PC-9 (cell line): Measurements from ENCODE around the gene LRMDA. TPM values are rescaled to one million over a fixed set of nuclear protein-coding genes. Genes with fewer than 3 reads are reported as not detected.

Experiments used
- BruUV-seq: library from RNA; stranded (reverse); fragments of 400-500 nt; replicated peaks from 2 replicates; lab custom pipeline; 2021; lab: Mats Ljungman, UMichigan
- CTCF ChIA-PET: fragments of 300-600 bp; sonication (Branson Sonifier 250); formaldehyde crosslinking; loops from one replicate; lab custom pipeline; 2022; ENCODE audit warnings: antibody characterized with exemption; lab: Charles Lee
- POLR2A ChIA-PET: fragments of 300-600 bp; sonication (Branson Sonifier 250); formaldehyde crosslinking; loops from one replicate; lab custom pipeline; 2022; ENCODE audit warnings: antibody characterized with exemption; ENCODE audit not compliant: unreplicated experiment; lab: Charles Lee
- DNase-seq, 2 experiments: peaks; one replicate each; pipeline versions ENCODE4 v3.0.0 to v3.0.0-alpha.2; 2015 to 2022; ENCODE audit warnings: mixed read lengths in 1 of 2
- H2AFZ ChIP-seq: fragments of 200-600 bp; sonication (generic); 2 replicates; pipeline ENCODE4 v1.8.1; 2017; ENCODE audit warnings: antibody characterized with exemption
- H3F3A ChIP-seq: fragments of 200-600 bp; sonication (generic); 2 replicates; pipeline ENCODE4 v1.8.1; 2017; ENCODE audit warnings: antibody characterized with exemption, mild to moderate bottlenecking, low read depth; ENCODE audit not compliant: insufficient read depth
- H3K27ac ChIP-seq: fragments of 200-600 bp; sonication (generic); 2 replicates; pipeline ENCODE4 v1.6.1; 2016; ENCODE audit warnings: mixed run types
- H3K27me3 ChIP-seq: fragments of 200-600 bp; sonication (generic); 2 replicates; pipeline ENCODE4 v1.6.1; 2016; ENCODE audit warnings: low read depth, mixed run types; ENCODE audit not compliant: insufficient read depth
- H3K36me3 ChIP-seq: fragments of 200-600 bp; sonication (generic); 2 replicates; pipeline ENCODE4 v1.6.1; 2016; ENCODE audit warnings: low read depth, mixed run types
- H3K4me1 ChIP-seq: fragments of 200-600 bp; sonication (generic); replicated peaks from 2 replicates; pipeline ENCODE4 v1.6.1; 2016; ENCODE audit warnings: mixed run types; ENCODE audit not compliant: insufficient read depth
- H3K4me2 ChIP-seq: fragments of 200-600 bp; sonication (generic); 2 replicates; pipeline ENCODE4 v1.6.1; 2017; ENCODE audit warnings: mixed run types
- H3K4me3 ChIP-seq: fragments of 200-600 bp; sonication (generic); 2 replicates; pipeline ENCODE4 v1.6.1; 2016; ENCODE audit warnings: mixed run types
- H3K79me2 ChIP-seq: fragments of 200-600 bp; sonication (generic); 2 replicates; pipeline ENCODE4 v1.6.1; 2017; ENCODE audit warnings: low read depth, mixed run types
- H3K9me2 ChIP-seq: fragments of 200-600 bp; sonication (generic); 2 replicates; pipeline ENCODE4 v1.8.1; 2017; ENCODE audit warnings: mild to moderate bottlenecking; ENCODE audit not compliant: insufficient read depth
- H3K9me3 ChIP-seq: fragments of 200-600 bp; sonication (generic); 2 replicates; pipeline ENCODE4 v1.8.1; 2016; ENCODE audit warnings: low read depth; ENCODE audit not compliant: insufficient read depth
- H4K20me1 ChIP-seq: fragments of 200-600 bp; sonication (generic); 2 replicates; pipeline ENCODE4 v1.8.1; 2017; ENCODE audit not compliant: insufficient read depth
- CTCF ChIP-seq: fragments of 200-600 bp; sonication (generic); conservative IDR thresholded peaks from 2 replicates; pipeline ENCODE4 v1.6.1; 2017; ENCODE audit warnings: mixed run types, antibody characterized with exemption, mild to moderate bottlenecking, moderate library complexity
- EZH2 ChIP-seq: fragments of 200-600 bp; sonication (generic); IDR thresholded peaks from 2 replicates; pipeline ENCODE4 v1.8.0; 2017; ENCODE audit warnings: antibody characterized with exemption, low read depth
- intact Hi-C: fragments of 100-400 bp; cut with micrococcal nuclease; formaldehyde crosslinking; loops from one replicate; pipeline ENCODE4 v1.10.0; 2022; ENCODE audit not compliant: unreplicated experiment
- total RNA-seq: library from RNA; stranded (reverse); gene quantifications from 2 replicates; pipeline ENCODE4 v1.2.3, GENCODE V29; 2021

The LRMDA gene
- total RNA-seq, 1 experiment from 2014 or later = not detected

GRCh38 chr10:75884808-75885207 lies 453.4 kb downstream of the LRMDA start:
- Histone ChIP-seq H3K36me3 (no peaks in the 10 kb centered on the region), H2AFZ (no peak overlapping the region), H3K4me1 (no peaks in the 10 kb centered on the region), H3K4me2 (no peak overlapping the region), H3K9me3 (no peaks in the 10 kb centered on the region), H3K27ac (no peak overlapping the region), H3K79me2 (no peaks in the 10 kb centered on the region), H3K4me3 (no peak overlapping the region), H4K20me1 (no peaks in the 10 kb centered on the region), H3K27me3 (no peaks in the 10 kb centered on the region), H3K9me2 (no peaks in the 10 kb centered on the region), H3F3A (no peaks in the 10 kb centered on the region)
- intact Hi-C loops = no loop called here
- ChIA-PET CTCF (no interaction called here), POLR2A (no interaction called here)
- no peak for DNase-seq
- no TSS peak for BruUV-seq
- TF ChIP-seq CTCF (no peak), EZH2 (no peak)

- Histone ChIP-seq H3K36me3 (no peaks in the 10 kb centered on the region), H3F3A (no peaks in the 10 kb centered on the region), H2AFZ (no peak overlapping the region), H3K4me1 (no peaks in the 10 kb centered on the region), H3K9me2 (no peaks in the 10 kb centered on the region), H3K27ac (no peak overlapping the region), H3K4me3 (no peak overlapping the region), H3K27me3 (no peaks in the 10 kb centered on the region), H4K20me1 (no peaks in the 10 kb centered on the region), H3K79me2 (no peaks in the 10 kb centered on the region), H3K4me2 (no peak overlapping the region), H3K9me3 (no peaks in the 10 kb centered on the region)
- TF ChIP-seq CTCF (no peak), EZH2 (no peak)
- DNase-seq = no peak
- POLR2A ChIA-PET = no interaction called here
- intact Hi-C loops = no loop called here
- no TSS peak for BruUV-seq
- CTCF ChIA-PET = interaction anchor here (0.7 kb wide), 1 partner anchor 199 kb away, joined by 3 read pairs; no protein-coding TSS in a partner anchor
Measured at GRCh38 chr10:75887369-75887768, 455.9 kb downstream of the LRMDA start.

GRCh38 chr10:75887992-75888680 lies 456.7 kb downstream of the LRMDA start:
- Histone ChIP-seq H3K4me1 (no peaks in the 10 kb centered on the region), H3K9me3 (no peaks in the 10 kb centered on the region), H3K4me3 (no peak overlapping the region), H3K9me2 (no peaks in the 10 kb centered on the region), H3K27me3 (no peaks in the 10 kb centered on the region), H3F3A (no peaks in the 10 kb centered on the region), H3K36me3 (no peaks in the 10 kb centered on the region), H4K20me1 (no peaks in the 10 kb centered on the region), H3K79me2 (no peaks in the 10 kb centered on the region), H3K4me2 (no peak overlapping the region), H3K27ac (no peak overlapping the region), H2AFZ (no peak overlapping the region)
- no TSS peak for BruUV-seq
- POLR2A ChIA-PET = no interaction called here
- DNase-seq = no peak
- intact Hi-C loops = no loop called here
- TF ChIP-seq EZH2 = no peak
- TF ChIP-seq CTCF = no peak
- CTCF ChIA-PET = no interaction called here
